HepG2 (cell line): Measurements from ENCODE around the gene CCDC80. TPM values are rescaled to one million over a fixed set of nuclear protein-coding genes. Genes with fewer than 3 reads are reported as not detected.

Experiments
- ATAC-seq: fragments of 200-7000 bp; cut with Tn5 transposase; 3 replicates; pipeline ENCODE4 v1.9.1; 2020; ENCODE audit warnings: mild to moderate bottlenecking, moderate library complexity
- BruUV-seq: library from RNA; stranded (reverse); fragments of 400-500 nt; replicated peaks from 2 replicates; lab custom pipeline; 2021; lab: Mats Ljungman, UMichigan
- CTCF ChIA-PET: fragments of 300-600 bp; formaldehyde crosslinking; extraction: SDS; loops from one replicate; lab custom pipeline; 2021; ENCODE audit warnings: low total read pairs, inconsistent platforms, low intra/inter-chr PET ratio; lab: Yijun Ruan, JAX
- POLR2A ChIA-PET: fragments of 350-600 bp; sonication (Branson Sonifier 250); formaldehyde crosslinking; loops from one replicate; lab custom pipeline; 2020; ENCODE audit warnings: antibody characterized with exemption, inconsistent platforms; lab: Yijun Ruan, JAX
- DNase-seq: peaks from one replicate; pipeline ENCODE4 v3.0.0-alpha.2; 2015; ENCODE audit warnings: low spot score
- FAIRE-seq: peaks from 3 replicates; lab custom pipeline; 2011; peaks lifted over from hg19 to GRCh38; lab: Jason Lieb, UNC
- H2AFZ ChIP-seq: one replicate; pipeline ENCODE4 v1.6.1; 2011; ENCODE audit warnings: low read length, inconsistent platforms
- H3K27ac ChIP-seq: fragments of 300-600 bp; 3 replicates; pipeline ENCODE4 v1.8.0; 2011; ENCODE audit warnings: mixed run types, mild to moderate bottlenecking, mixed read lengths, low read length, inconsistent platforms; ENCODE audit not compliant: insufficient read depth; ENCODE audit errors: extremely low read length
- H3K27me3 ChIP-seq, 2 experiments: fragments of 200-600 bp in 1 of 2; 2 replicates in 1 of 2; 3 replicates in 1 of 2; pipeline versions ENCODE4 v1.6.0 to v1.8.0; 2011; ENCODE audit warnings: low read length in 2 of 2, mild to moderate bottlenecking in 2 of 2, moderate library complexity in 2 of 2, inconsistent platforms in 1 of 2; ENCODE audit not compliant: insufficient read depth in 2 of 2, control insufficient read depth in 1 of 2
- H3K36me3 ChIP-seq, 2 experiments: fragments of 200-600 bp in 1 of 2; replicated peaks in 1 of 2; 2 replicates in 1 of 2; 3 replicates in 1 of 2; pipeline versions ENCODE4 v1.5.1 to v1.8.0; 2011; ENCODE audit warnings: low read length in 2 of 2, inconsistent platforms in 1 of 2; ENCODE audit not compliant: insufficient read depth in 2 of 2, control insufficient read depth in 1 of 2
- H3K4me1 ChIP-seq: 2 replicates; pipeline ENCODE4 v1.5.1; 2012; ENCODE audit warnings: low read length, inconsistent platforms; ENCODE audit not compliant: insufficient read depth
- H3K4me2 ChIP-seq: 2 replicates; pipeline ENCODE4 v1.6.0; 2011; ENCODE audit warnings: low read depth, low read length, inconsistent platforms
- H3K4me3 ChIP-seq, 3 experiments: fragments of 200-600 bp in 1 of 3; sonication (generic), shearing (Covaris generic) in 1 of 3; replicated peaks in 1 of 3; 2 replicates each; pipeline ENCODE4 v1.5.1; 2011 to 2016; ENCODE audit warnings: low read length in 3 of 3, inconsistent platforms in 2 of 3, low read depth in 2 of 3, mild to moderate bottlenecking in 2 of 3, control low read depth in 1 of 3, mixed read lengths in 1 of 3; ENCODE audit not compliant: insufficient read depth in 1 of 3
- H3K79me2 ChIP-seq: one replicate; pipeline ENCODE4 v1.6.1; 2011; ENCODE audit warnings: low read length, inconsistent platforms; ENCODE audit not compliant: insufficient read depth
- H3K9ac ChIP-seq: 2 replicates; pipeline ENCODE4 v1.6.0; 2011; ENCODE audit warnings: mild to moderate bottlenecking, low read depth, low read length, inconsistent platforms; ENCODE audit not compliant: insufficient read depth
- H3K9me3 ChIP-seq: 2 replicates; pipeline ENCODE4 v1.5.1; 2012; ENCODE audit warnings: mild to moderate bottlenecking, low read length
- H4K20me1 ChIP-seq: 2 replicates; pipeline ENCODE4 v1.6.0; 2011; ENCODE audit warnings: inconsistent platforms, mild to moderate bottlenecking, low read length, moderate library complexity; ENCODE audit not compliant: insufficient read depth
- AHR ChIP-seq: IDR thresholded peaks from 2 replicates; pipeline ENCODE4 v1.6.1; 2018; ENCODE audit warnings: missing genetic modification reagents, missing compliant biosample characterization
- FOSL2 ChIP-seq: sonication (generic); formaldehyde crosslinking; IDR thresholded peaks from 2 replicates; pipeline ENCODE4 v1.4.0; 2020; ENCODE audit warnings: missing genetic modification reagents
- HMG20B ChIP-seq: conservative IDR thresholded peaks from 2 replicates; pipeline ENCODE4 v1.6.1; 2016; ENCODE audit warnings: missing genetic modification reagents, missing compliant biosample characterization
- IRF2 ChIP-seq: IDR thresholded peaks from 2 replicates; pipeline ENCODE4 v1.6.1; 2018; ENCODE audit warnings: missing genetic modification reagents, missing compliant biosample characterization
- MED1 ChIP-seq: sonication (generic); formaldehyde crosslinking; IDR thresholded peaks from 2 replicates; pipeline ENCODE4 v1.4.0; 2020; ENCODE audit warnings: missing genetic modification reagents
- PRMT3 ChIP-seq: sonication (generic); formaldehyde crosslinking; IDR thresholded peaks from 2 replicates; pipeline ENCODE4 v1.8.1; 2022; ENCODE audit warnings: low read depth, mild to moderate bottlenecking, moderate library complexity, missing genetic modification reagents, borderline replicate concordance
- SNAI1 ChIP-seq: sonication (generic); formaldehyde crosslinking; IDR thresholded peaks from 2 replicates; pipeline ENCODE4 v1.5.0; 2020; ENCODE audit warnings: mild to moderate bottlenecking, missing genetic modification reagents, borderline replicate concordance
- TEAD3 ChIP-seq: optimal IDR thresholded peaks from 2 replicates; pipeline ENCODE3; 2016; ENCODE audit warnings: borderline replicate concordance
- ZNF260 ChIP-seq: sonication (generic); formaldehyde crosslinking; IDR thresholded peaks from 2 replicates; pipeline ENCODE4 v1.4.0; 2020; ENCODE audit warnings: missing genetic modification reagents, low read depth, mild to moderate bottlenecking, borderline replicate concordance
- ZNF607 ChIP-seq: sonication (generic); formaldehyde crosslinking; IDR thresholded peaks from 2 replicates; pipeline ENCODE4 v1.5.1; 2020; ENCODE audit warnings: missing genetic modification reagents, mild to moderate bottlenecking, borderline replicate concordance
- ZNF7 ChIP-seq: IDR thresholded peaks from 2 replicates; pipeline ENCODE4 v1.6.1; 2016; ENCODE audit warnings: missing biosample characterization, missing genetic modification reagents
- ZNF775 ChIP-seq: sonication (generic); formaldehyde crosslinking; IDR thresholded peaks from 2 replicates; pipeline ENCODE4 v1.4.0; 2020; ENCODE audit warnings: missing genetic modification reagents, mild to moderate bottlenecking, moderate library complexity, borderline replicate concordance
- WGBS: methylation state at CpG from one replicate; pipeline ENCODE4 v1.1.6; 2017; ENCODE audit warnings: low lambda C conversion rate; 5-methylcytosine and 5-hydroxymethylcytosine counted together
- in situ Hi-C: cut with HindIII; loops from 2 replicates; pipeline ENCODE4 v1.10.0; 2017; ENCODE audit warnings: low pct_unique_long_range_greater_than_20kb; ENCODE audit not compliant: extremely low pct_ligation_motif_present
- intact Hi-C: fragments of 100-400 bp; cut with micrococcal nuclease; formaldehyde crosslinking; loops from one replicate; pipeline ENCODE4 v1.10.0; 2022; ENCODE audit not compliant: unreplicated experiment
- polyA plus RNA-seq, 8 experiments: library from polyadenylated mRNA; depleted of rRNA in 3 of 8; stranded (reverse) in 7 of 8; unstranded in 1 of 8; fragments of >200 nt; fragmentation: Illumina TruSeq in 4 of 8; extraction: Trizol in 4 of 8; gene quantifications; 2 replicates each; pipeline versions ENCODE4 v1.2.1 to v1.2.3, GENCODE V29; 2011 to 2016; ENCODE audit warnings: low read depth in 4 of 8, missing spikeins in 1 of 8, mixed read lengths in 1 of 8; ENCODE audit not compliant: insufficient read depth in 1 of 8
- total RNA-seq, 5 experiments: library from RNA; depleted of rRNA; stranded (reverse); fragments of >200 nt; fragmentation: Illumina TruSeq; extraction: Trizol; gene quantifications; 2 replicates each; pipeline ENCODE4 v1.2.3, GENCODE V29; 2016; ENCODE audit warnings: low read depth in 1 of 5
- TF ChIP-seq, protein P1 (sequence below), 2 experiments: fragments of 450-650 bp in 1 of 2; sonication (generic) in 1 of 2; formaldehyde crosslinking; IDR thresholded peaks; 2 replicates each; pipeline versions ENCODE4 v1.5.0 to v1.8.0; 2020 to 2022; ENCODE audit warnings: mild to moderate bottlenecking in 1 of 2, missing genetic modification reagents in 1 of 2

The CCDC80 gene
- total and polyA plus RNA-seq, 2 of the 13 experiments (the other 11 are each of a cell fraction or from before 2014, with no cell fraction given): not detected

DNA sequence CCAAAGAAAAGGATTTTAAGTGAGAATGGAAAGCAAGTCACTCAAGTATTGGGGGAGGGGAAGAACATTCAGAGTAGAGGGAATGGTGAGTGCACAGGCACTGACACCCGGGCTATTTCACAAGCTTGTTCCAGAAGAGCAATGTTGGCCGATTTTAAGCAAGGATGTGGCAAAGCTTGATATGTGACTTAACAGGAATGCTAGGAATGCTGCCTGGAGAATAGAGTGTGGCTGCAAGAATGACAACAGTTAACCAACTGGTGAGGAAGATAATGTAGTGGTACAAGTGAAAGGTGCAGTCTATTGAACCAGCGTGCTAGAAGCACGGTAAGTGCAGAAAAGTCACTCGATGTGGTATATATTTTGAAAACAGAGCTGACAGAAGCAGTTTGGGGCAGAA is 6.2 kb upstream of the CCDC80 start:
- Histone ChIP-seq H3K9ac (no peak overlapping the region), H3K4me1 (peaks cover 11% of the 10 kb centered on the region; the same call in 1 of the 2 replicates), H3K27ac (no peak overlapping the region), H3K79me2 (no peaks in the 10 kb centered on the region), H3K4me2 (no peak overlapping the region)
- no peak for TF ChIP-seq ZNF260 (CRISPR knock-in tag)
- TF ChIP-seq ZNF7 (CRISPR knock-in tag): peak; percentile 65; the same call in 1 of the 2 replicates
- TF ChIP-seq HMG20B (CRISPR knock-in tag): no peak
- peak; percentile 87 for TF ChIP-seq TEAD3 (CRISPR knock-in tag)
- TF ChIP-seq, all 625 proteins: peak for 2
- H3K36me3 ChIP-seq: no peaks in the 10 kb centered on the region
- FAIRE-seq: no peak
- H3K27me3 ChIP-seq: no peaks in the 10 kb centered on the region; a peak in 2 of 5 replicates
- intact Hi-C loops: no loop called here
- in situ Hi-C loops: loop anchor here (10.0 kb wide), 1 partner anchor 168 kb away; no protein-coding TSS in a partner anchor
- WGBS: 2% methylated on average over 5 of the region's 5 CpGs
- POLR2A ChIA-PET: no interaction called here
- no peak overlapping the region for H3K4me3 ChIP-seq
- peak; percentile 31; the same call in 2 of the 3 replicates for ATAC-seq
- no peak overlapping the region for H2AFZ ChIP-seq
- H4K20me1 ChIP-seq: no peaks in the 10 kb centered on the region
- no peaks in the 10 kb centered on the region for H3K9me3 ChIP-seq
- peak; percentile 29 for DNase-seq
- BruUV-seq: no TSS peak
- CTCF ChIA-PET: no interaction called here

DNA sequence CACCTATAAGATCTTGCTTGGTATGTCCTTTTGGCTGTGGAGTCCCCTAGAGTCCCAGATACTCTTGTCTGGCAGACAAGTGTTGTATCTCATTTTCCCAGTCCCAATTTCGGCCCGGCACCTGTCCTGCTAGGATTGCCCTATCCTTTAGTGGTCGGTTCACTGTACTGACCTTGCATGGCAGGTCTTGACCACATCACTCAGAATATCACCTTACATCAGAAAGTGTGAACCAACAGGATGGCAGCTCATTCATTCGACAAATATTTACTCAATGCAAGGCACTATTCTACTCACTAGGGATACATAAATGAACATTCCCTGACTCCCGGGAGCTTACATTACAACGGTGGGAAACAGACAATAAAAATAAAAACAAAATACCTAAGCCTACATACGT is 5.7 kb upstream of the CCDC80 start:
- Histone ChIP-seq H3K79me2 (no peaks in the 10 kb centered on the region), H3K9me3 (no peaks in the 10 kb centered on the region), H3K27ac (no peak overlapping the region), H3K9ac (no peak overlapping the region), H3K27me3 (no peaks in the 10 kb centered on the region; a peak in 2 of 5 replicates), H2AFZ (no peak overlapping the region), H3K4me2 (no peak overlapping the region), H4K20me1 (no peaks in the 10 kb centered on the region), H3K4me3 (no peak overlapping the region), H3K4me1 (peaks cover 11% of the 10 kb centered on the region; the same call in 1 of the 2 replicates), H3K36me3 (no peaks in the 10 kb centered on the region)
- ATAC-seq (peak; percentile 14; the same call in 1 of the 3 replicates), DNase-seq (peak; percentile 13), FAIRE-seq (no peak)
- TF ChIP-seq MED1 (CRISPR knock-in tag): no peak
- no peak for TF ChIP-seq ZNF775 (CRISPR knock-in tag)
- TF ChIP-seq ZNF607 (CRISPR knock-in tag): no peak
- TF ChIP-seq IRF2 (CRISPR knock-in tag): no peak
- no peak for TF ChIP-seq PRMT3 (CRISPR knock-in tag)
- TF ChIP-seq, protein P1, sequence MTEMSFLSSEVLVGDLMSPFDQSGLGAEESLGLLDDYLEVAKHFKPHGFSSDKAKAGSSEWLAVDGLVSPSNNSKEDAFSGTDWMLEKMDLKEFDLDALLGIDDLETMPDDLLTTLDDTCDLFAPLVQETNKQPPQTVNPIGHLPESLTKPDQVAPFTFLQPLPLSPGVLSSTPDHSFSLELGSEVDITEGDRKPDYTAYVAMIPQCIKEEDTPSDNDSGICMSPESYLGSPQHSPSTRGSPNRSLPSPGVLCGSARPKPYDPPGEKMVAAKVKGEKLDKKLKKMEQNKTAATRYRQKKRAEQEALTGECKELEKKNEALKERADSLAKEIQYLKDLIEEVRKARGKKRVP (CRISPR knock-in tag; IDR thresholded peaks at IDR 0.05): peak in 1 of 2 experiments; percentile 43; a peak in 1 of 4 replicates
- no peak for TF ChIP-seq AHR
- no peak for TF ChIP-seq SNAI1
- peak; percentile 23; the same call in 1 of the 2 replicates for TF ChIP-seq FOSL2 (CRISPR knock-in tag)
- BruUV-seq: no TSS peak
- under 1% methylated on average over 7 of the region's 7 CpGs for WGBS
- intact Hi-C loops: no loop called here
- ChIA-PET POLR2A (no interaction called here), CTCF (no interaction called here)
- in situ Hi-C loops: loop anchor here (10.0 kb wide), 1 partner anchor 168 kb away; no protein-coding TSS in a partner anchor
